Activated CD8-positive, alpha-beta memory T cell treated with anti-CD3 and anti-CD28 coated beads, Interleukin-2, amount 50 U/mL, for 48 hours (primary cell): Measurements from ENCODE around the gene ABCC6.
A peak's percentile ranks its signal among the peaks of the same experiment; 100 is the strongest.
"Not testable (repeated sequence)": the region's sequence is repeated elsewhere in the genome, so short reads cannot be mapped to it uniquely, and the experiment has no call there.

Experiments used
- DNase-seq: peaks from one replicate; pipeline ENCODE4 v3.0.0-alpha.2; 2020

ABCC6 gene

GRCh38 chr16:16221382-16221781 lies 1.9 kb downstream of the ABCC6 start:
- DNase-seq = not testable (repeated sequence)

- not testable (repeated sequence) for DNase-seq
These were observed 2.8 kb downstream of the ABCC6 start for GRCh38 chr16:16220449-16220848.

DNA sequence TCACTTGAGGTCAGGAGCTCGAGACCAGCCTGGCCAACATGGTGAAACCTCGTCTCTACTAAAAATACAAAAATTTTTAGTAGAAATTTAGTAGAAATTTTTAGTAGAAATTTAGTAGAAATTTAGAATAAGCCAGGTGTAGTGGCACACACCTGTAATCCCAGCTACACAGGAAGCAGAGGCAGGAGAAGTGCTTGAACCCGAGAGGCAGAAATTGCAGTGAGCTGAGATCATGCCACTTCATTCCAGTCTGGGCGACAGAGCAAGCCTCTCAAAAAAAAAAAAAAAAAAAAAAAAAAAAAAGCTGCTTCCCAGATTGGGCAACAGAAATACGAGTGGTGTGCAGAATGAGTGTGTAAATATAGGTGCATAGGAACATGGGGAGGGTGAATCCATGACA lies 4.5 kb downstream of the ABCC6 start:
- not testable (repeated sequence) for DNase-seq

DNA sequence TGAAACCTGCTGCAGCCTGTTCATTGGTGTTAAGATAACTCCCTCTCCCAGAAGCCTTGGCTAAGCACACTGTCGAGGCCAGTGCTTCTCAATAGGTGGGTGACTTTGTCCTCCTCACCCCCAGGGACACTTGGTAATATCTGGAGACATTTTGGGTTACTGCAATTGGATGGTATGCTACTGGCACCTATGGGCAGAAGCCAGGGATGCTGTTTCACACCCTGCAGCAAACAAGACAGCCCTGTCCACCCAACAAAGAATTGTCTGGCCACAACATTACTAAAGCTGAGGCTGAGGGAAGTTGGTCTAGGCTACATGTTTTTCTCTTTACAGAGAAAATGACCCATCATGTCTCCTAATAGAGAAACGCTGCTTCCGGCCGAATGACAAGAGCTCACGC lies 4.9 kb downstream of the ABCC6 start:
- DNase-seq = not testable (repeated sequence)

GRCh38 chr16:16213863-16214293 lies 9.4 kb downstream of the ABCC6 start:
- not testable (repeated sequence) for DNase-seq

DNA sequence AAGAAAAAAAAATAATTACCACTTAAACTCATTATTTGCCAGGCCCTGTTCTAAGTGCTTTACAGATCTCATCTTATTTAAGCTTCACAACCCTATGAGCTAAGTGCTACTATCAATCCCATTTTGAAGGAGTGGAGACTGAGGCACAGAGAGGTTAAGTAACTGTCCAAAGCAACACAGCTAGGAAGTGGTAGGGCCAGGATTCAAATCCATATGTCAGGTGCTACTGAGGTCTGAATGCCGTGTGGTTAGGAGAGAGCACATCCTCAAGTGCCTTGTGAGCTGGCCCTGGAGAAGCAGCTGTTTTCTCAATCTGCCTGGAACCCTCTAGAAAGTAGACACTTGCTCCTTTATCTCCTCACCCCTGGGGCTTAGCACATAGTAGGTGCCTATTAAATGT lies 11.9 kb downstream of the ABCC6 start:
- not testable (repeated sequence) for DNase-seq

GRCh38 chr16:16208461-16208860 lies 14.8 kb downstream of the ABCC6 start:
- not testable (repeated sequence) for DNase-seq

GRCh38 chr16:16207787-16208334 lies 15.4 kb downstream of the ABCC6 start:
- not testable (repeated sequence) for DNase-seq

DNA sequence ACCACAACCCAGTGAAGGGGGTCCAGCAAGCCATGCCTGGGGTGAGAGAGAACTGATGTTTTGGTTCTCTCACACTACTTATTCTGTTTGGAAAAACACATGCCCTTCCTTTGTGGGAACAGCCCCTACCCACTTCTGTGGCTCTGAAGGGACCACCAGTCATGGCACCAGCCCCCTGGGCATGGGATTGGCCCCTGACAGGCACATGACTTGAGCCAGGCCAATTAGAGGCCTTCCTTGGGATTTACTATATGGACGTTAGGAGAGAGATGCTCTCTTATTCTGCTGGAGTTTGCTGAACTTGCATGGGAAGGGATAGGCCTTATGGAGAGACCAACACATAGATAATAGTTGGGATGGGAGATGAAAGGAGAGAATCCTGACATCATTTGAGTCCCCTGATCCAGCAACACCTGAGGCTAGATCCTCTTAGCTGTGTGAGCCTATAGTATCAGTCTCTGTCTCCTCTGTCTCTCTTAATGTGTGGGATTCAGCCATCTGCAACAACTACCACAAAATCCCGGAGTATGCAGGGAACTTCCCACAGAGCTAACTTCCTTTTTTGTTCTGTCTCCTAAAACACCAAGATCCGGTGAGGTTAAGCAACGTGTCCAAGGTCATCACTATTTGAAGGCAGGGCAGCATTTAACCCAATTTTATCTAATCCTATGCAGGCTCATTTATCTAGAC lies 16.1 kb downstream of the ABCC6 start:
- DNase-seq = not testable (repeated sequence)

DNA sequence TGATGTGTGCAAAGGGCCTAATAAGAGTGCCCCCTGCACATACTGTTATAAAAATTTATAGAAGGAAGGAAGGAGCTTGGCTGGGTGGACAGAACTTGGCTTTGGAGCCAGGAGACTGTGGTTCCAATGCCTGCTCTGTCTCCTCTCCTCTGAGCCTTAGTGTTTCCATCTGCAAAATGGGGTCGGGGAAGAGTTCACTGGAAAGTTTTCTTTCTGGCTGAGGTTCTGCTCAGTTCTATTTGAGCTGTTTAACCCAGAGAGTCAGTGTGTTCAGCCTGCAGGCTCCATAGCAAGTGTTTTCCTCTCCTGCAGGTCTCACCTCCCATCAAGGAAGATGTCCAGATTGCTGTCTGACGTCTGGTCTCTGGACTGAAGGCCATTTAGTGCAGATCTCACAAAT lies 17.4 kb downstream of the ABCC6 start:
- DNase-seq = not testable (repeated sequence)

- not testable (repeated sequence) for DNase-seq
These were observed 18.7 kb downstream of the ABCC6 start for GRCh38 chr16:16204552-16204951.

GRCh38 chr16:16203494-16203893 lies 19.8 kb downstream of the ABCC6 start:
- peak; percentile 33 for DNase-seq

GRCh38 chr16:16202400-16203143 lies 20.7 kb downstream of the ABCC6 start:
- DNase-seq = peak; percentile 65

- not testable (repeated sequence) for DNase-seq
These were observed 21.4 kb downstream of the ABCC6 start for GRCh38 chr16:16201880-16202279.

DNA sequence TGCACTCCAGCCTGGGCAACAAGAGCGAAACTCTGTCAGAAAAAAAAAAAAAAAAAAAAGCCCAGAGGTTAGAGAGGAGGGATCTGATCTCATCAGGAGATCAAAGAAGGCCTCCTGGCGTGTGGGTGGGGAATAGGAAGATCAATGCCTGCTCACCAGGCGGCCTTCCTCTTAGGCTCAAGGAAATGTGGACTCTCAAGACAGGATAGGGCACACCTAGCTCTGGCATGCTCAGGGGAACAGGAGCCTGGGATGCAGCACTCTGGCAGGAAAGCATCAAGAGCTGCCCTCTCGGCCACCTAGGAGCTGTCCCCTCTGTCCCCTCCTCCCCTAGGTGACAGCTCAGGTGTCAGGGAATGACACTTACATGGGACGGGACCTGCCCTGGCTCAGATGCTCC lies 22.9 kb downstream of the ABCC6 start:
- not testable (repeated sequence) for DNase-seq

- not testable (repeated sequence) for DNase-seq
These were observed 23.9 kb downstream of the ABCC6 start for GRCh38 chr16:16199428-16199827.

DNA sequence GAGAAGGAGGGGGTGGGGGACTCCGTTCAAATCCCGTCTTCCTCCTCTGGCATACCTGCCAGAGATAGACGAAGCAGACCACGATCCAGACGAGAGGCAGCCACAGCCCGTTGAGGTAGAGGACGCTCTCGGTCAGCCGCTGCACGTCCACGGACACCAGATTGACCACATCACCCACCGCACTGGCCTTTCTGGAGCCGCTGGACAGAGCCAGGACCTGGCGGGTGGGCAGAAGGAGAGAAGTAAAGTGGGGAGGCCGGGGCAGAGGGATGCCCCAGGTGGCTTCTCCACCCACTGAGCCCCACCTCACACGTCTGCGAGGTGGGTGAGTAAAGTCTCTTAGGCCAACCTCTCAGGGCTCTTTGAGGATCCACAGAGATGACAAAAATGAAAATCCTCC lies 25.3 kb downstream of the ABCC6 start:
- no peak for DNase-seq

- no peak for DNase-seq
These were observed 26.0 kb downstream of the ABCC6 start for GRCh38 chr16:16197331-16197730.

GRCh38 chr16:16196099-16196498 lies 27.2 kb downstream of the ABCC6 start:
- no peak for DNase-seq

DNA sequence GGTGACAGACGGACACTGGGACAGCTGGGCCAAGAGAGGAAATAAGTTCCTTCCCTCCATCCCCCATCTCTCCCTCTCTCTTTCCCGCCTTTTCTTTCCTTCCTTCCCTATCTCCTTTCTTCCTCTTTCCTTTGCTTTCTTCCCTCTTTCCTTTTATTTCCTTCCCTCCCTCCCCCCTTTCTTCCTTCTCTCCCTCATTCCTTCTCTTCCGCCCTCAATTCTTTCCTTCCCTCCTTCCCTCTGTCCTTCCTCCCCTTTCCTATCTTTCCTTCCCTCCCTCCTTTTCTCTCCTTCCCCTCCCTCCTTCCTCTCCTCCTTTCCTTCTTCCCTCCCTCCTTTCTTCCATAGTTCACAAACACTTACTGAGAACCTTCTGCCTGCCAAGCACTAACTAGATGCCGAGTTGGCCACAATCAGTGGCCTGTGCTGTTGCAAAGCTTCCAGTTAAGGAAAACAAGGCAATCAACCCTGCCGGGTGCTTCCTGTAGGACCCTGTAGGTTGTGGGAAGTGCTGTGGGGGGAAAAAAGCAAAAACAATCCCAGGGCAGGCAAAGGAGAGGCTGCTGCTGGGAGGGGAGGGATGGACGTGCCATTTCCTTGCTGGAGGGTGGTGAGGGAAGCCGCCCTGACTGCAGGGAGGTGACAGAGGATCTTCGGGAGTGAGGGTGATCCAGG lies 31.7 kb downstream of the ABCC6 start:
- DNase-seq = no peak

DNA sequence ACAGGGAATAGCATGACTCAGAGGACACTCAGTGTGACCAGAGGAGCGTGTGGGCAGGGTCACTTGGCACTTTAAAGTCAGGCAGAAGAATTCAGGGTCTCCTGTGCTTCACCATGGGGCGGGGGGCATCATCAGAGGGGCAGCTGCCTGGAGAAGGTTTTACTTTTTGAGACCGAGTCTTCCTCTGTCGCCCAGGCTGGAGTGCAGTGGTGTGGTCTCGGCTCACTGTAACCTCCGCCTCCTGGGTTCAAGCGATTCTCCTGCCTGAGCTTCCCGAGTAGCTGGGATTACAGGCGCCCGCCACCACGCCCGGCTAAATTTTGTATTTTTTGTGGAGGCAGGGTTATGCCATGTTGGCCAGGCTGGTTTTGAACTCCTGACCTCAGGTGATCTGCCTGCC lies 32.3 kb downstream of the ABCC6 start:
- DNase-seq = not testable (repeated sequence)

DNA sequence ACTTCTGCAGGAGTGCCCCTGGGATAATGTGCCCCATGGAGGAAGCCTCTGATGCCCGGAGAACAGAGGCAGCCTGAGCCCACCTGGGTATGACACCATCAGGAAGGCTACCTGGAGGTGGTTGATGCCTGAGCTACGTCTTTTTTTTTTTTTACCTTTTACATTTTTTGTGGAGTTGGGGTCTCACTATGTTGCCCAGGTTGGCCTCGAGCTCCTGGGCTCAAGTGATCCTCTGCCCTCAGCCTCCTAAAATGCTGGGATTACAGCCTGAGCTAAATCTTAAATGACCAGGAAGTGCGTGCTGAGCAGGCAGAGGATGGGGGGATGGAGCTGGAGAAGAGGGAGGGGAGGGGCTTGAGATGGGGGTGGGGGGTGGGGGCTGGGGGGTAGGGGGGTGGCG lies 32.7 kb downstream of the ABCC6 start:
- no peak for DNase-seq

- DNase-seq = no peak
These were observed 33.5 kb downstream of the ABCC6 start for GRCh38 chr16:16189842-16190241.
